Measurements from ENCODE around the gene SLMAP. TPM values are rescaled to one million over a fixed set of nuclear protein-coding genes. Genes with fewer than 3 reads are reported as not detected.

SLMAP gene
- total RNA-seq, 3 donors from 2014 or later (not counting 1 experiment from before 2014, with no cell fraction given) = 79.4 to 98.6 (median 89.0) TPM

DNA sequence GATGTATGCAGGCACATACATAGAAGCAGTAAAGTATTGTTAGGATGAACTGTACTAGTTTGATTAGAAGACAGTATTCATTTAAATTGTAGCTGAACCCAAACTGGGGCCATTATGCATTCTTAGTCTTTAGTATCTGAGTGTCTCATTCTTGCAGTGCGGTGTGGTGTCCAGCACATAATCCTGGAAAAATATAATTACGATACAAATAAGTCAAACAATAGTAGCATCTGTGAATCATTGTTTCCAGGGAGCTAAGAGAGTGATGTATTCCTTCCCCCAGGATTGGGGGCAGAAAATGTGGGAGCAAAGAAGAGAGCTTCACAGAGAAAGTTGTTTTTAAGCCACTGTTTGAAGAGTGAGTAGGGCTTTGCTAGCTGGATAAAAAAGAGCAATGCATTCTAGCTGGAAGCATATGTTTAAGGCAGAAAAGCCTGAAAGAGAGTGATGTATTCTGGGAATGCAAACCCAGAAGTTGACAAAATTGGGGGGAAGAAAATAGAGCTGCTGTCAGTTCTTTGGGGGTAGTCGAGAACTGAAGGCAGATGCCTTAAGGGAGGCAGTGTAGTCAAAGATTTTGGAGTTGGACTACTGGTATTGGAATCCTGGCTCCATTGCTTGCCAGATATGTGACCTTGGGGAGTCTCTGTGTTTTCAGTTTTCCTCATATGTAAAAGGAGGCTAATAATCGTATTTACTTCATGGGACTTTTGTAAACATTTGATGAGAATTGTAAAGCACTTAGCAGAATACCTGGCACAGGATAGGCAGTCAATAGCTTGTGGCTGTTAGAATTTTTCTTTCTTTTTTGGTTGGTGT lies 14.1 kb downstream of the SLMAP start:
- no peaks in the 10 kb centered on the region for H3K4me1 ChIP-seq (ENCODE audit: control insufficient read depth, insufficient read depth, low read length)
- no peak overlapping the region for H3K4me3 Mint-ChIP-seq
- no peak for ATAC-seq
- no peaks in the 10 kb centered on the region for H3K27me3 ChIP-seq (ENCODE audit: control insufficient read depth, insufficient read depth, low read length)
- peaks cover 6% of the 10 kb centered on the region for H3K36me3 ChIP-seq (ENCODE audit: control insufficient read depth, insufficient read depth, low read length)
- H3K9me3 Mint-ChIP-seq = no peaks in the 10 kb centered on the region
- H3K27ac Mint-ChIP-seq = peak overlapping the region in 1 of 2 donors; percentile 5
- H3K9me3 ChIP-seq (ENCODE audit: control insufficient read depth, insufficient read depth, low read length) = no peaks in the 10 kb centered on the region
- TF ChIP-seq CTCF (IDR thresholded peaks at IDR 0.05) = no peak
- 91% methylated on average over 4 of the region's 4 CpGs for WGBS (ENCODE audit: insufficient coverage)
- no peak overlapping the region for H3K4me3 ChIP-seq (ENCODE audit: low read length)
- intact Hi-C loops (cut with micrococcal nuclease) = no loop called here
- no peak for DNase-seq
- H3K27me3 Mint-ChIP-seq (ENCODE audit: low read depth in 2 of 2) = no peaks in the 10 kb centered on the region
- peaks cover 40 to 47% of the 10 kb centered on the region in 2 donors for H3K4me1 Mint-ChIP-seq
- H3K36me3 Mint-ChIP-seq = no peaks in the 10 kb centered on the region
- H3K27ac ChIP-seq (ENCODE audit: low read length) = no peak overlapping the region

- H3K4me3 ChIP-seq (ENCODE audit: low read length) = no peak overlapping the region
- Mint-ChIP-seq H3K36me3 (no peaks in the 10 kb centered on the region), H3K27me3 (ENCODE audit: low read depth in 2 of 2) (no peaks in the 10 kb centered on the region), H3K27ac (peak overlapping the region in 1 of 2 donors; percentile 12), H3K9me3 (no peaks in the 10 kb centered on the region), H3K4me1 (peaks cover 36 to 44% of the 10 kb centered on the region in 2 donors), H3K4me3 (no peak overlapping the region)
- no peak for TF ChIP-seq CTCF (IDR thresholded peaks at IDR 0.05)
- no peaks in the 10 kb centered on the region for H3K9me3 ChIP-seq (ENCODE audit: control insufficient read depth, insufficient read depth, low read length)
- DNase-seq = no peak
- 94% methylated on average over 4 of the region's 4 CpGs for WGBS (ENCODE audit: insufficient coverage)
- ATAC-seq = no peak
- no peak overlapping the region for H3K27ac ChIP-seq (ENCODE audit: low read length)
- H3K4me1 ChIP-seq (ENCODE audit: control insufficient read depth, insufficient read depth, low read length) = no peaks in the 10 kb centered on the region
- H3K27me3 ChIP-seq (ENCODE audit: control insufficient read depth, insufficient read depth, low read length) = no peaks in the 10 kb centered on the region
- H3K36me3 ChIP-seq (ENCODE audit: control insufficient read depth, insufficient read depth, low read length) = peaks cover 4% of the 10 kb centered on the region
- intact Hi-C loops (cut with micrococcal nuclease) = no loop called here
Observed at GRCh38 chr3:57772251-57772650, 16.1 kb downstream of the SLMAP start.

- WGBS (ENCODE audit: insufficient coverage) = 86% methylated on average over 2 of the region's 3 CpGs
- Histone ChIP-seq H3K36me3 (ENCODE audit: control insufficient read depth, insufficient read depth, low read length) (peaks cover 2% of the 10 kb centered on the region), H3K9me3 (ENCODE audit: control insufficient read depth, insufficient read depth, low read length) (no peaks in the 10 kb centered on the region), H3K27me3 (ENCODE audit: control insufficient read depth, insufficient read depth, low read length) (no peaks in the 10 kb centered on the region), H3K4me1 (ENCODE audit: control insufficient read depth, insufficient read depth, low read length) (peaks cover 2% of the 10 kb centered on the region), H3K4me3 (ENCODE audit: low read length) (no peak overlapping the region), H3K27ac (ENCODE audit: low read length) (no peak overlapping the region)
- ATAC-seq (no peak), DNase-seq (no peak)
- Mint-ChIP-seq H3K4me3 (no peak overlapping the region), H3K9me3 (no peaks in the 10 kb centered on the region), H3K27ac (no peak overlapping the region), H3K36me3 (no peaks in the 10 kb centered on the region), H3K4me1 (peaks cover 28 to 33% of the 10 kb centered on the region in 2 donors), H3K27me3 (ENCODE audit: low read depth in 2 of 2) (no peaks in the 10 kb centered on the region)
- no peak for TF ChIP-seq CTCF (IDR thresholded peaks at IDR 0.05)
- intact Hi-C loops (cut with micrococcal nuclease) = no loop called here
Observed at GRCh38 chr3:57777774-57778173, 21.7 kb downstream of the SLMAP start.
